ENCODE data around the gene ADCY9. TPM values are rescaled to one million over a fixed set of nuclear protein-coding genes. Genes with fewer than 3 reads are reported as not detected.

The ADCY9 gene
- total and polyA plus RNA-seq, 4 donors: 7.9 to 40.1 (median 24.7) TPM

- WGBS, 2 donors: 16 to 18% methylated on average over 13 of the region's 13 CpGs
- H3K9me3 ChIP-seq (ENCODE audit: control insufficient read depth, low read length): no peaks in the 10 kb centered on the region
- H3K27ac ChIP-seq (ENCODE audit: low read depth in 1 of 2, low read length in 2 of 2): no peak overlapping the region
- H3K27me3 ChIP-seq (ENCODE audit: control insufficient read depth in 1 of 2, insufficient read depth in 2 of 2, low read length in 1 of 2): no peaks in the 10 kb centered on the region
- no peaks in the 10 kb centered on the region for H3K4me1 ChIP-seq (ENCODE audit: control insufficient read depth in 1 of 2, insufficient read depth in 2 of 2, low read length in 2 of 2)
- ATAC-seq (ENCODE audit: low FRiP score): peak; percentile 46
- no peak overlapping the region for H3K4me3 ChIP-seq (ENCODE audit: low read length in 2 of 2)
- peak in 1 of 2 donors; percentile 18 for DNase-seq
- H3K36me3 ChIP-seq (ENCODE audit: control insufficient read depth in 1 of 2, insufficient read depth in 2 of 2, low read length in 1 of 2): no peaks in the 10 kb centered on the region
- intact Hi-C loops (cut with DNase I): loop anchor here in 1 of 2 donors (5.0 kb wide), 1 partner anchor 113 kb away; no protein-coding TSS in a partner anchor
These were observed 117.3 kb downstream of the ADCY9 start for GRCh38 chr16:3998793-3999478.

GRCh38 chr16:3997231-3997841, 118.9 kb downstream of the ADCY9 start:
- DNase-seq (no peak), ATAC-seq (ENCODE audit: low FRiP score) (no peak)
- no peaks in the 10 kb centered on the region for H3K4me1 ChIP-seq (ENCODE audit: control insufficient read depth in 1 of 2, insufficient read depth in 2 of 2, low read length in 2 of 2)
- H3K4me3 ChIP-seq (ENCODE audit: low read length in 2 of 2): no peak overlapping the region
- 92 to 93% methylated on average over 15 of the region's 15 CpGs for WGBS, 2 donors
- H3K36me3 ChIP-seq (ENCODE audit: control insufficient read depth in 1 of 2, insufficient read depth in 2 of 2, low read length in 1 of 2): no peaks in the 10 kb centered on the region
- intact Hi-C loops (cut with DNase I): loop anchor here in 1 of 2 donors (5.0 kb wide), 1 partner anchor 115 kb away; no protein-coding TSS in a partner anchor
- H3K27ac ChIP-seq (ENCODE audit: low read depth in 1 of 2, low read length in 2 of 2): no peak overlapping the region
- no peaks in the 10 kb centered on the region for H3K27me3 ChIP-seq (ENCODE audit: control insufficient read depth in 1 of 2, insufficient read depth in 2 of 2, low read length in 1 of 2)
- H3K9me3 ChIP-seq (ENCODE audit: control insufficient read depth, low read length): no peaks in the 10 kb centered on the region

- Histone ChIP-seq H3K36me3 (ENCODE audit: control insufficient read depth in 1 of 2, insufficient read depth in 2 of 2, low read length in 1 of 2) (no peaks in the 10 kb centered on the region), H3K4me3 (ENCODE audit: low read length in 2 of 2) (no peak overlapping the region), H3K27ac (ENCODE audit: low read depth in 1 of 2, low read length in 2 of 2) (no peak overlapping the region), H3K4me1 (ENCODE audit: control insufficient read depth in 1 of 2, insufficient read depth in 2 of 2, low read length in 2 of 2) (no peaks in the 10 kb centered on the region), H3K9me3 (ENCODE audit: control insufficient read depth, low read length) (no peaks in the 10 kb centered on the region), H3K27me3 (ENCODE audit: control insufficient read depth in 1 of 2, insufficient read depth in 2 of 2, low read length in 1 of 2) (no peaks in the 10 kb centered on the region)
- 25 to 28% methylated on average over 2 of the region's 2 CpGs for WGBS, 2 donors
- intact Hi-C loops (cut with DNase I): loop anchor here in 1 of 2 donors (5.0 kb wide), 1 partner anchor 117 kb away; no protein-coding TSS in a partner anchor
- DNase-seq (no peak), ATAC-seq (ENCODE audit: low FRiP score) (no peak)
These were observed 121.2 kb downstream of the ADCY9 start for GRCh38 chr16:3995001-3995400.

GRCh38 chr16:3993052-3993785, 123.0 kb downstream of the ADCY9 start:
- Histone ChIP-seq H3K36me3 (ENCODE audit: control insufficient read depth in 1 of 2, insufficient read depth in 2 of 2, low read length in 1 of 2) (no peaks in the 10 kb centered on the region), H3K4me3 (ENCODE audit: low read length in 2 of 2) (no peak overlapping the region), H3K27me3 (ENCODE audit: control insufficient read depth in 1 of 2, insufficient read depth in 2 of 2, low read length in 1 of 2) (no peaks in the 10 kb centered on the region), H3K27ac (ENCODE audit: low read depth in 1 of 2, low read length in 2 of 2) (no peak overlapping the region), H3K9me3 (ENCODE audit: control insufficient read depth, low read length) (no peaks in the 10 kb centered on the region), H3K4me1 (ENCODE audit: control insufficient read depth in 1 of 2, insufficient read depth in 2 of 2, low read length in 2 of 2) (no peaks in the 10 kb centered on the region)
- 92 to 93% methylated on average over 36 of the region's 36 CpGs for WGBS, 2 donors
- intact Hi-C loops (cut with DNase I): no loop called here
- DNase-seq (no peak), ATAC-seq (ENCODE audit: low FRiP score) (no peak)

GRCh38 chr16:3992297-3993051, 123.8 kb downstream of the ADCY9 start:
- WGBS, 2 donors: 81 to 83% methylated on average over 35 of the region's 35 CpGs
- intact Hi-C loops (cut with DNase I): no loop called here
- Histone ChIP-seq H3K36me3 (ENCODE audit: control insufficient read depth in 1 of 2, insufficient read depth in 2 of 2, low read length in 1 of 2) (peaks cover 0 to 3% of the 10 kb centered on the region in 2 donors), H3K4me1 (ENCODE audit: control insufficient read depth in 1 of 2, insufficient read depth in 2 of 2, low read length in 2 of 2) (no peaks in the 10 kb centered on the region), H3K27me3 (ENCODE audit: control insufficient read depth in 1 of 2, insufficient read depth in 2 of 2, low read length in 1 of 2) (no peaks in the 10 kb centered on the region), H3K9me3 (ENCODE audit: control insufficient read depth, low read length) (no peaks in the 10 kb centered on the region), H3K27ac (ENCODE audit: low read depth in 1 of 2, low read length in 2 of 2) (no peak overlapping the region), H3K4me3 (ENCODE audit: low read length in 2 of 2) (no peak overlapping the region)
- no peak for ATAC-seq (ENCODE audit: low FRiP score)
- no peak for DNase-seq

GRCh38 chr16:3988824-3989223, 127.4 kb downstream of the ADCY9 start:
- Histone ChIP-seq H3K4me1 (ENCODE audit: control insufficient read depth in 1 of 2, insufficient read depth in 2 of 2, low read length in 2 of 2) (no peaks in the 10 kb centered on the region), H3K9me3 (ENCODE audit: control insufficient read depth, low read length) (no peaks in the 10 kb centered on the region), H3K4me3 (ENCODE audit: low read length in 2 of 2) (no peak overlapping the region), H3K36me3 (ENCODE audit: control insufficient read depth in 1 of 2, insufficient read depth in 2 of 2, low read length in 1 of 2) (peaks cover 0 to 3% of the 10 kb centered on the region in 2 donors), H3K27ac (ENCODE audit: low read depth in 1 of 2, low read length in 2 of 2) (no peak overlapping the region), H3K27me3 (ENCODE audit: control insufficient read depth in 1 of 2, insufficient read depth in 2 of 2, low read length in 1 of 2) (no peaks in the 10 kb centered on the region)
- ATAC-seq (ENCODE audit: low FRiP score) (no peak), DNase-seq (no peak)
- intact Hi-C loops (cut with DNase I): loop anchor here in 1 of 2 donors (10.0 kb wide), 2 partner anchors 126 to 196 kb away; partner anchors contain the start of gene ADCY9
- 87 to 90% methylated on average over 10 of the region's 10 CpGs for WGBS, 2 donors

GRCh38 chr16:3988011-3988410, 128.2 kb downstream of the ADCY9 start:
- 83 to 87% methylated on average over 8 to 9 of the region's 9 CpGs for WGBS, 2 donors
- peaks cover 0 to 3% of the 10 kb centered on the region in 2 donors for H3K36me3 ChIP-seq (ENCODE audit: control insufficient read depth in 1 of 2, insufficient read depth in 2 of 2, low read length in 1 of 2)
- no peak overlapping the region for H3K4me3 ChIP-seq (ENCODE audit: low read length in 2 of 2)
- intact Hi-C loops (cut with DNase I): loop anchor here in 1 of 2 donors (10.0 kb wide), 2 partner anchors 127 to 197 kb away; partner anchors contain the start of gene ADCY9
- DNase-seq (no peak), ATAC-seq (ENCODE audit: low FRiP score) (no peak)
- no peaks in the 10 kb centered on the region for H3K27me3 ChIP-seq (ENCODE audit: control insufficient read depth in 1 of 2, insufficient read depth in 2 of 2, low read length in 1 of 2)
- H3K4me1 ChIP-seq (ENCODE audit: control insufficient read depth in 1 of 2, insufficient read depth in 2 of 2, low read length in 2 of 2): no peaks in the 10 kb centered on the region
- no peaks in the 10 kb centered on the region for H3K9me3 ChIP-seq (ENCODE audit: control insufficient read depth, low read length)
- no peak overlapping the region for H3K27ac ChIP-seq (ENCODE audit: low read depth in 1 of 2, low read length in 2 of 2)

- no peaks in the 10 kb centered on the region for H3K4me1 ChIP-seq (ENCODE audit: control insufficient read depth in 1 of 2, insufficient read depth in 2 of 2, low read length in 2 of 2)
- no peak overlapping the region for H3K27ac ChIP-seq (ENCODE audit: low read depth in 1 of 2, low read length in 2 of 2)
- ATAC-seq (ENCODE audit: low FRiP score): no peak
- H3K9me3 ChIP-seq (ENCODE audit: control insufficient read depth, low read length): no peaks in the 10 kb centered on the region
- peaks cover 0 to 3% of the 10 kb centered on the region in 2 donors for H3K36me3 ChIP-seq (ENCODE audit: control insufficient read depth in 1 of 2, insufficient read depth in 2 of 2, low read length in 1 of 2)
- no peak overlapping the region for H3K4me3 ChIP-seq (ENCODE audit: low read length in 2 of 2)
- intact Hi-C loops (cut with DNase I): loop anchor here in 1 of 2 donors (10.0 kb wide), 2 partner anchors 128 to 198 kb away; partner anchors contain the start of gene ADCY9
- no peaks in the 10 kb centered on the region for H3K27me3 ChIP-seq (ENCODE audit: control insufficient read depth in 1 of 2, insufficient read depth in 2 of 2, low read length in 1 of 2)
- DNase-seq: no peak
- 89 to 94% methylated on average over 13 of the region's 13 CpGs for WGBS, 2 donors
These were observed 129.0 kb downstream of the ADCY9 start for GRCh38 chr16:3987231-3987630.
